Superior temporal gyrus (tissue), 1 donor: ENCODE results near the gene RAB6B.

Experiments used
- DNase-seq: peaks from one replicate; pipeline ENCODE4 v3.0.0-alpha.2; 2016; ENCODE audit errors: extremely low spot score

Gene RAB6B

GRCh38 chr3:133895208-133896001 lies at the start of gene RAB6B:
Gene RAB6B (minus strand): TSS chr3:133895882. CDS start chr3:133895466, 416 bp downstream.
- peak; percentile 71 for DNase-seq

- no peak for DNase-seq
Measured at GRCh38 chr3:133944641-133945380, 49.1 kb upstream of the RAB6B start.

- no peak for DNase-seq
Measured at GRCh38 chr3:133944181-133944580, 48.5 kb upstream of the RAB6B start.

- DNase-seq = no peak
Measured at GRCh38 chr3:133943639-133944141, 48.0 kb upstream of the RAB6B start.

- DNase-seq = no peak
Measured at GRCh38 chr3:133943031-133943535, 47.4 kb upstream of the RAB6B start.

- no peak for DNase-seq
Measured at GRCh38 chr3:133941415-133941821, 45.7 kb upstream of the RAB6B start.

GRCh38 chr3:133940536-133940935 lies 44.9 kb upstream of the RAB6B start:
- DNase-seq = no peak

- DNase-seq = no peak
Measured at GRCh38 chr3:133939463-133939835, 43.8 kb upstream of the RAB6B start.

GRCh38 chr3:133938770-133939462 lies 43.2 kb upstream of the RAB6B start:
- DNase-seq = peak; percentile 34

GRCh38 chr3:133937756-133938601 lies 42.3 kb upstream of the RAB6B start:
- peak; percentile 78 for DNase-seq

- no peak for DNase-seq
Measured at GRCh38 chr3:133937061-133937686, 41.5 kb upstream of the RAB6B start.

- DNase-seq = no peak
Measured at GRCh38 chr3:133935843-133936769, 40.4 kb upstream of the RAB6B start.

GRCh38 chr3:133934996-133935842 lies 39.5 kb upstream of the RAB6B start:
- DNase-seq = no peak

GRCh38 chr3:133934073-133934970 lies 38.6 kb upstream of the RAB6B start:
- DNase-seq = no peak

- no peak for DNase-seq
Measured at GRCh38 chr3:133933097-133934024, 37.7 kb upstream of the RAB6B start.

- no peak for DNase-seq
Measured at GRCh38 chr3:133932009-133932408, 36.3 kb upstream of the RAB6B start.
